Neural cell (in vitro differentiated cells): Measurements from ENCODE around the gene SFMBT1. TPM values are rescaled to one million over a fixed set of nuclear protein-coding genes. Genes with fewer than 3 reads are reported as not detected.

Experiments
- H2AFZ ChIP-seq: fragments of 200-600, 300-800 bp; sonication (generic), shearing (Covaris generic); 2 replicates; pipeline ENCODE4 v1.6.0; 2014; ENCODE audit warnings: low read depth, mild to moderate bottlenecking, antibody characterized with exemption, low read length, moderate library complexity
- H3F3A ChIP-seq: fragments of 200-600 bp; shearing (Covaris generic); 2 replicates; pipeline ENCODE4 v1.6.1; 2016; ENCODE audit warnings: mild to moderate bottlenecking, moderate library complexity, mixed read lengths, antibody characterized with exemption, low read length; ENCODE audit not compliant: insufficient read depth, poor library complexity, severe bottlenecking
- H3K27ac ChIP-seq: fragments of 200-600, 300-800 bp; sonication (generic), shearing (Covaris generic); 2 replicates; pipeline ENCODE4 v1.5.1; 2014; ENCODE audit warnings: mild to moderate bottlenecking, low read length, moderate library complexity
- H3K27me3 ChIP-seq: fragments of 300-800, 200-600 bp; sonication (generic), shearing (Covaris generic); 2 replicates; pipeline ENCODE4 v1.6.0; 2014; ENCODE audit warnings: mild to moderate bottlenecking, low read depth, low read length, moderate library complexity; ENCODE audit not compliant: insufficient read depth
- H3K36me3 ChIP-seq: fragments of 300-800, 200-600 bp; sonication (generic), shearing (Covaris generic); 2 replicates; pipeline ENCODE4 v1.5.1; 2014; ENCODE audit warnings: mild to moderate bottlenecking, antibody characterized with exemption, low read length, moderate library complexity; ENCODE audit not compliant: insufficient read depth
- H3K4me2 ChIP-seq: fragments of 300-800, 200-600 bp; sonication (generic), shearing (Covaris generic); 2 replicates; pipeline ENCODE4 v1.6.0; 2014; ENCODE audit warnings: mild to moderate bottlenecking, low read length
- H3K4me3 ChIP-seq: fragments of 300-800, 200-600 bp; sonication (generic), shearing (Covaris generic); 2 replicates; pipeline ENCODE4 v1.5.1; 2014; ENCODE audit warnings: mild to moderate bottlenecking, low read length, moderate library complexity
- H3K79me2 ChIP-seq: fragments of 200-600 bp; shearing (Covaris generic); replicated peaks from 2 replicates; pipeline ENCODE4 v1.6.0; 2014; ENCODE audit warnings: mild to moderate bottlenecking, low read length, moderate library complexity; ENCODE audit not compliant: insufficient read depth
- H3K9ac ChIP-seq: fragments of 300-800, 200-600 bp; sonication (generic), shearing (Covaris generic); 2 replicates; pipeline ENCODE4 v1.6.1; 2016; ENCODE audit warnings: mild to moderate bottlenecking, low read length, mixed read lengths
- H3K9me2 ChIP-seq: fragments of 200-600 bp; shearing (Covaris generic); 2 replicates; pipeline ENCODE4 v1.6.1; 2016; ENCODE audit warnings: mild to moderate bottlenecking, low read length, mixed read lengths; ENCODE audit not compliant: insufficient read depth
- H3K9me3 ChIP-seq: fragments of 200-600, 300-800 bp; sonication (generic), shearing (Covaris generic); 2 replicates; pipeline ENCODE4 v1.6.1; 2016; ENCODE audit warnings: mild to moderate bottlenecking, mixed run types, low read length, moderate library complexity, mixed read lengths
- H4K20me1 ChIP-seq: fragments of 200-600 bp; shearing (Covaris generic); 2 replicates; pipeline ENCODE4 v1.6.1; 2016; ENCODE audit warnings: mild to moderate bottlenecking, mixed run types; ENCODE audit not compliant: insufficient read depth
- CTCF ChIP-seq: fragments of 450-650 bp; IDR thresholded peaks from 2 replicates; pipeline ENCODE4 v1.5.1; 2014; ENCODE audit warnings: antibody characterized with exemption, mild to moderate bottlenecking, moderate library complexity; ENCODE audit not compliant: poor library complexity, severe bottlenecking
- EP300 ChIP-seq: fragments of 450-650 bp; conservative IDR thresholded peaks from 2 replicates; pipeline ENCODE4 v1.6.1; 2014; ENCODE audit warnings: antibody characterized with exemption, mild to moderate bottlenecking, moderate library complexity; ENCODE audit not compliant: poor library complexity, severe bottlenecking
- EZH2 ChIP-seq: fragments of 200-600, 300-800 bp; shearing (Covaris generic), sonication (generic); IDR thresholded peaks from 2 replicates; pipeline ENCODE4 v1.6.1; 2014; ENCODE audit warnings: antibody characterized with exemption, low read length, borderline replicate concordance, mild to moderate bottlenecking; ENCODE audit not compliant: insufficient read depth, poor library complexity, severe bottlenecking
- MXI1 ChIP-seq: fragments of 450-650 bp; conservative IDR thresholded peaks from 2 replicates; pipeline ENCODE4 v1.6.1; 2014; ENCODE audit warnings: antibody characterized with exemption, mild to moderate bottlenecking; ENCODE audit not compliant: poor library complexity, severe bottlenecking
- REST ChIP-seq: IDR thresholded peaks from 2 replicates; pipeline ENCODE4 v1.6.1; 2012; ENCODE audit warnings: borderline replicate concordance
- SMC3 ChIP-seq: fragments of 450-650 bp; conservative IDR thresholded peaks from 2 replicates; pipeline ENCODE4 v1.6.1; 2014; ENCODE audit warnings: antibody characterized with exemption, mild to moderate bottlenecking, moderate library complexity; ENCODE audit not compliant: poor library complexity
- polyA plus RNA-seq: library from polyadenylated mRNA; depleted of rRNA; stranded (reverse); fragments of >200 nt; gene quantifications from 2 replicates; pipeline ENCODE4 v1.2.3, GENCODE V29; 2014

Gene SFMBT1
- polyA plus RNA-seq, 1 donor from 2014 or later: 17.3 TPM

- H3K9ac ChIP-seq: no peak overlapping the region
- H4K20me1 ChIP-seq: no peaks in the 10 kb centered on the region
- no peak overlapping the region for H3K27ac ChIP-seq
- H3K27me3 ChIP-seq: no peaks in the 10 kb centered on the region
- H3F3A ChIP-seq: no peaks in the 10 kb centered on the region
- no peaks in the 10 kb centered on the region for H3K9me3 ChIP-seq
- H3K9me2 ChIP-seq: no peaks in the 10 kb centered on the region
- no peak overlapping the region for H3K4me3 ChIP-seq
- TF ChIP-seq SMC3: no peak
- no peaks in the 10 kb centered on the region for H3K79me2 ChIP-seq
- no peak overlapping the region for H3K4me2 ChIP-seq
- no peaks in the 10 kb centered on the region for H3K36me3 ChIP-seq
- H2AFZ ChIP-seq: no peak overlapping the region
These were observed 29.9 kb upstream of the SFMBT1 start for GRCh38 chr3:53075743-53076140.

- H3K9me2 ChIP-seq: no peaks in the 10 kb centered on the region
- no peak overlapping the region for H2AFZ ChIP-seq
- H3K36me3 ChIP-seq: no peaks in the 10 kb centered on the region
These were observed 29.2 kb upstream of the SFMBT1 start for GRCh38 chr3:53074761-53075742.

More at GRCh38 chr3:53074761-53075742, 29.2 kb upstream of the SFMBT1 start:
- Histone ChIP-seq H3K9me3 (no peaks in the 10 kb centered on the region), H3F3A (no peaks in the 10 kb centered on the region), H3K4me3 (peak overlapping the region; percentile 28), H3K79me2 (no peaks in the 10 kb centered on the region), H3K27ac (no peak overlapping the region), H3K27me3 (no peaks in the 10 kb centered on the region), H3K9ac (no peak overlapping the region), H4K20me1 (no peaks in the 10 kb centered on the region), H3K4me2 (no peak overlapping the region)
- TF ChIP-seq MXI1 (peak; percentile 15), REST (no peak), CTCF (no peak), SMC3 (no peak), EP300 (no peak), EZH2 (no peak)
